Measurements from ENCODE around the gene TTYH1. TPM values are rescaled to one million over a fixed set of nuclear protein-coding genes. Genes with fewer than 3 reads are reported as not detected.

The TTYH1 gene
- total RNA-seq, 1 donor: not detected

DNA sequence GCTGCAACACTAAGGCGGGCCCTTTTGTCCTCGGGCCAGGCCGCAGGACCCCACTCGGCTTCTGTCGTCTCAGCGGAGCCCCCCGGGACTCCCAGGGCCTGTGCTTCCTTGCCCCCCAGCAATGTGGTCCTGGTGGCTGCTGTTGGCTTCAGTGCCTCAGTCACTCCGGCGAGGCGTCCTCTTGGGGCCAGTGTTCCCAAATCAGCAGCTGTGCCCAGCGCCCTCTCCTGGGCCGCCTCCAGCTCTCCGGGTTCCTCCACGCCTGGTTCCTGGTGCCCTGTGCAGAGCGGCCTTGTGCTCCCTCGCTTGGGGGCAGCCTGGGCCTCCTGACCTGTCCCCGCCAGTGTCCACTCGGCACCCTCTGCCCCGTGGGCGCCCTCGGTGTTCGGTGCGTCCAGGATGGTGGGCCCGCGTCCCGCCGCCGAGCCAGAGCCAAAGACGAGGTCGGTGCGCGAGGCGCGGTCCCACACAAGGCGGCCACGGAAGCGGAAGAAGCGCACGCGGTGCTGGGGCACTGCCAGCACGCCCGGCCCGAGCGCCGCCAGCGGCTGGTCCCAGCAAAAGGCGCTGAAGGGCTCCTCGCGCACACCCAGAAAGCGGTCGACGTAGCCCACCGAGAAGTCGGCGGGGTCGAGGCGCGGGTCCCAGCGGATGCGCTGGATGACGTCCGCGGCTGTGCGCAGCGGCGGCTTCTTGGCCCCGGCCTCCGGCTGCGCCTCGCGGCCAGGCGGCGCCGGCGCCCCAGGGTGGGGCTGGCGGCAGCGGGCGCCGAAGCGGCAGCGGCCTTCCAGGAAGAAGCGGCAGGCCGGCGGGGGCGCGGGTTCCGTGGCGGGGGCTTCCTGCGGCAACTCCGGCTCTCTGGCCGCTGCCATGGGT, 47.6 kb downstream of the TTYH1 start:
- Histone ChIP-seq H3K36me3 (ENCODE audit: insufficient read depth, low read length) (peaks cover 39% of the 10 kb centered on the region), H3K27me3 (ENCODE audit: insufficient read depth, low read length) (no peaks in the 10 kb centered on the region), H3K27ac (ENCODE audit: low read depth, low read length) (peak overlapping the region; percentile 83), H3K4me1 (ENCODE audit: insufficient read depth, low read length) (peaks cover 23% of the 10 kb centered on the region), H2AFZ (ENCODE audit: low read length) (no peak overlapping the region), H3K4me3 (ENCODE audit: insufficient read depth, low read length) (peak overlapping the region; percentile 76), H4K20me1 (ENCODE audit: insufficient read depth, low read length) (peaks cover 30% of the 10 kb centered on the region), H3K9me3 (ENCODE audit: low read depth, low read length) (no peaks in the 10 kb centered on the region), H3K79me2 (ENCODE audit: insufficient read depth, low read length) (peaks cover 41% of the 10 kb centered on the region), H3K4me2 (ENCODE audit: insufficient read depth, low read length) (peak overlapping the region; percentile 87)
- TF ChIP-seq, protein P1, sequence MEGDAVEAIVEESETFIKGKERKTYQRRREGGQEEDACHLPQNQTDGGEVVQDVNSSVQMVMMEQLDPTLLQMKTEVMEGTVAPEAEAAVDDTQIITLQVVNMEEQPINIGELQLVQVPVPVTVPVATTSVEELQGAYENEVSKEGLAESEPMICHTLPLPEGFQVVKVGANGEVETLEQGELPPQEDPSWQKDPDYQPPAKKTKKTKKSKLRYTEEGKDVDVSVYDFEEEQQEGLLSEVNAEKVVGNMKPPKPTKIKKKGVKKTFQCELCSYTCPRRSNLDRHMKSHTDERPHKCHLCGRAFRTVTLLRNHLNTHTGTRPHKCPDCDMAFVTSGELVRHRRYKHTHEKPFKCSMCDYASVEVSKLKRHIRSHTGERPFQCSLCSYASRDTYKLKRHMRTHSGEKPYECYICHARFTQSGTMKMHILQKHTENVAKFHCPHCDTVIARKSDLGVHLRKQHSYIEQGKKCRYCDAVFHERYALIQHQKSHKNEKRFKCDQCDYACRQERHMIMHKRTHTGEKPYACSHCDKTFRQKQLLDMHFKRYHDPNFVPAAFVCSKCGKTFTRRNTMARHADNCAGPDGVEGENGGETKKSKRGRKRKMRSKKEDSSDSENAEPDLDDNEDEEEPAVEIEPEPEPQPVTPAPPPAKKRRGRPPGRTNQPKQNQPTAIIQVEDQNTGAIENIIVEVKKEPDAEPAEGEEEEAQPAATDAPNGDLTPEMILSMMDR (IDR thresholded peaks at IDR 0.05; ENCODE audit: extremely low read depth, low read depth, low read length): peak; percentile 18
- peak; percentile 93 for DNase-seq (ENCODE audit: insufficient read length, low spot score, missing footprints)

DNA sequence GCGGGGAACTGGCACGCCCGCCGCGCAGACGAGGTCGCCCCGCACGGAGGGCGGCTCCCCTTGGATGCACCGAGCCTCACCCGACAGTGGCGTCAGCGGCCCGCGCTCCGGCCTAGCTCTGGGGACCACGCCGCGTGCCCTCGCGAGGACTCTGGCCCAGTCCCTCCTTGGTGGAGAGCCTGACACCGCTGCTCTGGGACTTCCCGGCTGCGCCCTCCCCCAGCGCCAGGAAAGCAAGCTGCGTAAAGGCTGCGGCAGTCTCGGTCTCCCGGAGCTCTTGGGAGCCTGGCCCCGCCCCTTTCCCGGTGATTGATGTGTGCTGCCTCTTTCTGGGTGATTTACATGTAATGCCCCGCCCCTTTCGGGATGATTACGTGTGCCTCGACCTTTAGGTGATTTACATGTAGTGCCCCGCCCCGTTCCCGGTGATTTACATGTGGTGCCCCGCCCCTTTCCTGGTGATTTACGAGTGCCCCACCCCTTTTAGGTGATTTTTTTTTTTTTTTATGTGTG, 48.3 kb downstream of the TTYH1 start, which contains the start of gene LENG9:
LENG9 (minus strand) TSS at position 248 of the 513 bp plus-strand sequence. CDS start 252 bp downstream, outside the sequence.
- peak; percentile 99 for DNase-seq (ENCODE audit: insufficient read length, low spot score, missing footprints)
- Histone ChIP-seq H3K4me3 (ENCODE audit: insufficient read depth, low read length) (peak within 1 kb of the TSS; percentile 76), H3K9me3 (ENCODE audit: low read depth, low read length) (no peaks in the 10 kb centered on the region), H3K27me3 (ENCODE audit: insufficient read depth, low read length) (no peaks in the 10 kb centered on the region), H2AFZ (ENCODE audit: low read length) (peak within 1 kb of the TSS; percentile 89), H3K27ac (ENCODE audit: low read depth, low read length) (peak within 1 kb of the TSS; percentile 83), H3K79me2 (ENCODE audit: insufficient read depth, low read length) (peaks cover 34% of the 10 kb centered on the region), H3K36me3 (ENCODE audit: insufficient read depth, low read length) (peaks cover 32% of the 10 kb centered on the region), H3K4me2 (ENCODE audit: insufficient read depth, low read length) (peak within 1 kb of the TSS; percentile 87), H3K4me1 (ENCODE audit: insufficient read depth, low read length) (peaks cover 23% of the 10 kb centered on the region), H4K20me1 (ENCODE audit: insufficient read depth, low read length) (peaks cover 23% of the 10 kb centered on the region)
- TF ChIP-seq, protein P1 (IDR thresholded peaks at IDR 0.05; ENCODE audit: extremely low read depth, low read depth, low read length): no peak

DNA sequence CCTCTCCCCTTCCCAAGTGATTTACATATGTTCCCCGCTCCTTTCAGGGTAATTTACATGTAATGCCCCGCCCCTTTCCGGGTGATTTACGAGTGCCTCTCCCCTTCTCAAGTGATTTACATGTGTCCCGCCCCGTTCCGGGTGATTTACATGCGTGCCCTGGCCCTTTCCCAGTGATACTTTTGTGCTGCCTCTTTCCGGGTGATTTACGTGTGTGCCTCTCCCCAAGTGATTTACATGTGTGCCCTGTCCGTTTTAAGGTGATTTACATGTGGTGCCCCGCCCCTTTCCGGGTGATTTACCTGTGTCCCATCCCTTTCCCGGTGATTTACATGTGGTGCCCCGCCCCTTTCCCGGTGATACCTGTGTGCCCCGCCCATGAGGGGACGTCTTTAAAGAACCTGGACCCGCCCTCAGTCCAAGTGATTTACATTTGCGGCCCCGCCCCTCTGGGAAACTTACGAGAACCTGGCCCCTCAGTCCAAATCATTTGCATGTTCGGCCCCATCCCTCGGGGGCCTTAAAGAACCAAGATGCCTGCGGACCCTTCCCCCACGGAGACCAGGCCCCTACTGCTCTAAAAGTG, 48.9 kb downstream of the TTYH1 start:
- H3K27ac ChIP-seq (ENCODE audit: low read depth, low read length): peak overlapping the region; percentile 9
- peak overlapping the region; percentile 87 for H3K4me2 ChIP-seq (ENCODE audit: insufficient read depth, low read length)
- no peaks in the 10 kb centered on the region for H3K9me3 ChIP-seq (ENCODE audit: low read depth, low read length)
- peaks cover 27% of the 10 kb centered on the region for H3K36me3 ChIP-seq (ENCODE audit: insufficient read depth, low read length)
- TF ChIP-seq, protein P1 (IDR thresholded peaks at IDR 0.05; ENCODE audit: extremely low read depth, low read depth, low read length): no peak
- peak; percentile 94 for DNase-seq (ENCODE audit: insufficient read length, low spot score, missing footprints)
- peaks cover 28% of the 10 kb centered on the region for H3K79me2 ChIP-seq (ENCODE audit: insufficient read depth, low read length)
- H2AFZ ChIP-seq (ENCODE audit: low read length): peak overlapping the region; percentile 89
- H4K20me1 ChIP-seq (ENCODE audit: insufficient read depth, low read length): peaks cover 18% of the 10 kb centered on the region
- no peaks in the 10 kb centered on the region for H3K27me3 ChIP-seq (ENCODE audit: insufficient read depth, low read length)
- peaks cover 23% of the 10 kb centered on the region for H3K4me1 ChIP-seq (ENCODE audit: insufficient read depth, low read length)
- H3K4me3 ChIP-seq (ENCODE audit: insufficient read depth, low read length): peak overlapping the region; percentile 76
